HG03558 (cell line): ENCODE measurements around the gene IGFLR1.

Experiments
- ATAC-seq: cut with Tn5 transposase; IDR thresholded peaks from one replicate; pipeline ENCODE4 v1.9.1; 2021; ENCODE audit warnings: moderate number of reproducible peaks; ENCODE audit not compliant: unreplicated experiment; ENCODE audit errors: extremely low read depth

Gene IGFLR1, protein sequence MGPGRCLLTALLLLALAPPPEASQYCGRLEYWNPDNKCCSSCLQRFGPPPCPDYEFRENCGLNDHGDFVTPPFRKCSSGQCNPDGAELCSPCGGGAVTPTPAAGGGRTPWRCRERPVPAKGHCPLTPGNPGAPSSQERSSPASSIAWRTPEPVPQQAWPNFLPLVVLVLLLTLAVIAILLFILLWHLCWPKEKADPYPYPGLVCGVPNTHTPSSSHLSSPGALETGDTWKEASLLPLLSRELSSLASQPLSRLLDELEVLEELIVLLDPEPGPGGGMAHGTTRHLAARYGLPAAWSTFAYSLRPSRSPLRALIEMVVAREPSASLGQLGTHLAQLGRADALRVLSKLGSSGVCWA

DNA sequence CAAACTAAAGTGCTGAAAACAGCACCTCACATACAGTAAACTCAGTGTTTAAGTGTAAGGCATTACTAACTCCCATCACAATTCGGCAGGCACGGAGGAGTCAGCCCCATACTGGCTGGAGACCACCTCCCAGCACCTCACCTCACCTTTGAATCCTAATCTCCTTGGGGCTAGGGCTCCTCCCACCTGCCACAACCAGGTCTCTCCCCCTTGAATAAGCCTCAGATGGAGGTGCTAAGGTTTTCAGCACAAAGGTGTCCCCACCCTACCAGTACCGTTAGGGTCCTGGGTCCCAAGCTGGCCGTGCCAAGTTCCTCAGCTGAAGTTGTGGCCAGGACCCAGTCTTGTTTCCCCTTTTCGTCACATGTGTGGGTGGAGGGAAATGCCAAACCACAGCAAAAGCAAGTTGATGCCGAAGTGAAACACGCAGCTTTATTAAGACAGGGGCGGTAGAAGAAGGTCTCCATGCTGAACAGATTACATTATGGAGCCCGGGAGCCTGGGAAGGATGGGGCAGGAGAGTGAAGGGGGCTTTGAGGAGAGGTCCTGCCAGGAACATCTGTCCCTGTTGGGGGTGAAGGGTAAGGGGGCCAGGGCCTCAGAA, at the start of gene IGFLR1:
Gene IGFLR1, minus strand, starts transcription at position 332 of the 604 bp plus-strand sequence. CDS start 1,272 bp downstream, outside the sequence.
- no peak for ATAC-seq

DNA sequence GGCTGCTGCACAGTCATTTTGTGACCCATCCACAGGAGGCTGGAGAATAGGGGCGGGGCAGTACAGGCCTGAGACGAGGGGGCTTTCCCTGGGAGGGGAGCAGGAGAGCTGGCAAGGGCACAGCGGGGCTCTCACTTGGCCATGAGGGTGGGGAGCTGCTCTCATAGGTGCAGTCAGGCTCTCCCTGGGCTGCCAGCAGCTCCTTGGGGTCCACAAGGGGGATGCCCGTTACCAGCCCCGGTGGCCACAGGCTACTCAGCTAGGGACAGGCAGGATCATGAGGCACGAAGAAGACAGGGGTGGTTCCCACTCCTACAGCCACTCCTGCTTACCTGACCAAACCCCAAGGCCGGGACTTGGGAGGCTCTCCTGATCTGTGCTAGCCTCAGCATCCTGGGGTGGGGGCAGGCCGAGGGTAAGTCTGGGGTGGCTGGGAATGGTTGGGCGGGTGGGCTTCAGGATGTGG, 49.6 kb upstream of the IGFLR1 start:
- no peak for ATAC-seq

GRCh38 chr19:35790981-35791813, 48.9 kb upstream of the IGFLR1 start:
- ATAC-seq, result no peak

- ATAC-seq, result no peak
Measured at GRCh38 chr19:35789978-35790944, 48.0 kb upstream of the IGFLR1 start.

- ATAC-seq, result no peak
Measured at GRCh38 chr19:35789195-35789977, 47.1 kb upstream of the IGFLR1 start.

GRCh38 chr19:35788205-35788960, 46.1 kb upstream of the IGFLR1 start:
- ATAC-seq, result no peak

GRCh38 chr19:35787227-35787799, 45.1 kb upstream of the IGFLR1 start:
- no peak for ATAC-seq

DNA sequence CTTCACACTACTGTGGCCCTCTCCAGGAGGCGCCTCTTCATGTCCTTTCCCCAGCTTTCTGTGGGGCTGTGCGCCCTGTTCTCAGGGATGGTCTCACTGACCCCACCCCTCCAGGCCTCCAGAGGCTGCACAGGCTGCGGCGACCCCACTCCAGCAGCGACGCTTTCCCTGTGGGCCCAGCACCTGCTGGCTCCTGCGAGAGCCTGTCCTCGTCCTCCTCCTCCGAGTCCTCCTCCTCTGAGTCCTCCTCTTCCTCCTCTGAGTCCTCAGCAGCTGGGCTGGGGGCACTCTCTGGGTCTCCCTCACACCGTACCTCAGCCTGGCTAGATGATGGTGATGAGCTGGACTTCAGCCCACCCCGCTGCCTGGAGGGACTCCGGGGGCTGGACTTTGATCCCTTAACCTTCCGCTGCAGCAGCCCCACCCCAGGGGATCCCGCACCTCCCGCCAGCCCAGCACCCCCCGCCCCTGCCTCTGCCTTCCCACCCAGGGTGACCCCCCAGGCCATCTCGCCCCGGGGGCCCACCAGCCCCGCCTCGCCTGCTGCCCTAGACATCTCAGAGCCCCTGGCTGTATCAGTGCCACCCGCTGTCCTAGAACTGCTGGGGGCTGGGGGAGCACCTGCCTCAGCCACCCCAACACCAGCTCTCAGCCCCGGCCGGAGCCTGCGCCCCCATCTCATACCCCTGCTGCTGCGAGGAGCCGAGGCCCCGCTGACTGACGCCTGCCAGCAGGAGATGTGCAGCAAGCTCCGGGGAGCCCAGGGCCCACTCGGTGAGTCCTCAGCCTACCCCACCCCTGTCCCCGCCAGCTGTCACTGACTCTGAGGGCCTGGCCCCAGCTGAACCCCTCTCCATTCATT, 44.3 kb upstream of the IGFLR1 start:
- ATAC-seq, result no peak

- ATAC-seq, result no peak
Measured at GRCh38 chr19:35785339-35785627, 43.0 kb upstream of the IGFLR1 start.

GRCh38 chr19:35784503-35785338, 42.5 kb upstream of the IGFLR1 start:
- ATAC-seq, result no peak

- ATAC-seq, result no peak
Measured at GRCh38 chr19:35783469-35784434, 41.5 kb upstream of the IGFLR1 start.

- ATAC-seq, result no peak
Measured at GRCh38 chr19:35782589-35782988, 40.3 kb upstream of the IGFLR1 start.

DNA sequence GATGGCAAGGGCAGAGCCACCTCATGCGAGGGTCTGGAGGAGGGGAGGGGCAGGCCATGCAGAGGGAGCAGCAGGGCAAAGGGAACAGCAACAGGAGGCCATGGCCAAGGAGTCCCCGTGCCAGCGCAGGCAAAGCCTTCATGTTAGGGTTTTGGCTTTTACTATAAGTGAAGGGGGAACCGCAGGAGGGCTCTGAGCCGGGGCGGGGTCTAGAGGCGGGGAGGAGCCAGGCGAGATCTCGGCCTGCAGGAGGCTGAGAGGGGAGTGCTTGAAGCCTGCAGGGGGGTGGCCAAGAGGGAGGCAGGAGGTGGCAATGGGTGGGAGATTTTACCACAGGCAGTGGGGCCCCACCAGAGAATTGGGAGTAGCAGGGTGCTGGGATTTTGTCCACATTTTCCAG, 39.4 kb upstream of the IGFLR1 start:
- no peak for ATAC-seq

- no peak for ATAC-seq
Measured at GRCh38 chr19:35780717-35781116, 38.5 kb upstream of the IGFLR1 start.

DNA sequence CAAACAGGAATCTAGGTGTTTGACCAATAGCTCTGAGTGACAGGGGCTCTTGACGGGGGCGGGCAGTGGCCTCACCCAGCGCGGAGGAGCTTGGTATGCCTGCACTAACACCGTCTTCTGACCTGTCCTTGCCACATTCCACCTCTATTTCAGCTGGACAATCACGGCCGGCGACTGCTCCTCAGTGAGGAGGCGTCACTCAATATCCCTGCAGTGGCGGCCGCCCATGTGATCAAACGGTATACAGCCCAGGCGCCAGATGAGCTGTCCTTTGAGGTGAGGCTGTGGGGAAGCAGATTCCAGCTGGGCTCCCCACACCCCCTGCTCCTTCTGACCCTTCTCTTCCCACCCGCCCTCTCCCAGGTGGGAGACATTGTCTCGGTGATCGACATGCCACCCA, 37.8 kb upstream of the IGFLR1 start:
- ATAC-seq, result no peak
